WTC11 (cell line): Measurements from ENCODE around the gene ERBB4.

Experiments used
- ATF2 ChIP-seq: sonication (generic); formaldehyde crosslinking; IDR thresholded peaks from 2 replicates; pipeline ENCODE4 v1.8.1; 2022; ENCODE audit warnings: low read depth, missing genetic modification reagents, borderline replicate concordance
- CREM ChIP-seq: sonication (generic); formaldehyde crosslinking; IDR thresholded peaks from 2 replicates; pipeline ENCODE4 v1.8.1; 2022; ENCODE audit warnings: mild to moderate bottlenecking, missing genetic modification reagents, moderate library complexity
- CTCF ChIP-seq: fragments of 200-600 bp; IDR thresholded peaks from 2 replicates; pipeline ENCODE4 v1.8.0; 2022; ENCODE audit warnings: antibody characterized with exemption
- SOX15 ChIP-seq: fragments of 250-450 bp; sonication (Bioruptor Pico); IDR thresholded peaks from 2 replicates; pipeline ENCODE4 v1.9.0; 2021; ENCODE audit warnings: mild to moderate bottlenecking
- SP1 ChIP-seq: sonication (generic); formaldehyde crosslinking; conservative IDR thresholded peaks from 2 replicates; pipeline ENCODE4 v1.8.1; 2022; ENCODE audit warnings: missing genetic modification reagents
- USF2 ChIP-seq: sonication (generic); formaldehyde crosslinking; IDR thresholded peaks from 2 replicates; pipeline ENCODE4 v1.8.1; 2023; ENCODE audit warnings: mild to moderate bottlenecking, missing genetic modification reagents, moderate library complexity
- ZNF121 ChIP-seq: sonication (generic); formaldehyde crosslinking; IDR thresholded peaks from 2 replicates; pipeline ENCODE4 v1.8.0; 2023; ENCODE audit warnings: missing genetic modification reagents
- ZNF138 ChIP-seq: sonication (generic); formaldehyde crosslinking; conservative IDR thresholded peaks from 2 replicates; pipeline ENCODE4 v1.8.1; 2022; ENCODE audit warnings: mild to moderate bottlenecking, moderate library complexity, missing genetic modification reagents
- ZNF281 ChIP-seq: sonication (generic); formaldehyde crosslinking; IDR thresholded peaks from 2 replicates; pipeline ENCODE4 v1.8.0; 2023; ENCODE audit warnings: mild to moderate bottlenecking, missing genetic modification reagents
- TF ChIP-seq, protein P1 (sequence below): sonication (generic); formaldehyde crosslinking; IDR thresholded peaks from 2 replicates; pipeline ENCODE4 v1.8.0; 2022; ENCODE audit warnings: mild to moderate bottlenecking, missing genetic modification reagents

DNA sequence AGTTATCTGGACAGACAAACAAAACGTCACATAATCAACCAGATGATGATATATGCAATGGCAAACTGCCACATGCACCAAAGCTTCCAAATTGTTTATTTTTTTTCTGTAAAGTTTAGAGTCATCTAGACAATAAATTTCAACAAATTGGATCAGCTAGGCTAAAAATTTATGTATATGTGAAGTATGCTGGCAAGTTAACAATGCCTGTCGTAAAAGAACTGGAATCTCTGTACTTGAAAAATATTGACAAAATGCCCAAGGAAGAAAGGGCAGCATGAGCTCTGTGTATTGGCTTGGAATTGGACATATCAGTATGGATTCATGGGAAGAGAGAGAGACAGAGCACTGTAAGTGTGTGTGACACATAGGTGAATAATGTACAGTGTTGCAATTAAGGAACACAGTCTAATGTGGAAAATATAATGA, 309.8 kb downstream of the ERBB4 start:
- TF ChIP-seq SP1 (CRISPR knock-in tag) (no peak), ZNF138 (CRISPR knock-in tag) (no peak), SOX15 (no peak), CTCF (no peak), USF2 (CRISPR knock-in tag) (no peak), ZNF281 (CRISPR knock-in tag) (no peak), ATF2 (CRISPR knock-in tag) (no peak), CREM (CRISPR knock-in tag) (no peak), ZNF121 (CRISPR knock-in tag) (no peak)
- TF ChIP-seq, protein P1, sequence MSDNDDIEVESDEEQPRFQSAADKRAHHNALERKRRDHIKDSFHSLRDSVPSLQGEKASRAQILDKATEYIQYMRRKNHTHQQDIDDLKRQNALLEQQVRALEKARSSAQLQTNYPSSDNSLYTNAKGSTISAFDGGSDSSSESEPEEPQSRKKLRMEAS (CRISPR knock-in tag) = no peak
